Panc1 (cell line): ENCODE results near the gene GUCY1A2. TPM values are rescaled to one million over a fixed set of nuclear protein-coding genes. Genes with fewer than 3 reads are reported as not detected.

Experiments
- ATAC-seq: fragments of 200-7000 bp; cut with Tn5 transposase; 2 replicates; pipeline ENCODE4 v1.9.1; 2020; ENCODE audit warnings: mild to moderate bottlenecking, moderate library complexity
- BruUV-seq: library from RNA; stranded (reverse); fragments of 400-500 nt; replicated peaks from 2 replicates; lab custom pipeline; 2021; lab: Mats Ljungman, UMichigan
- CTCF ChIA-PET: fragments of 300-600 bp; sonication (Branson Sonifier 250); formaldehyde crosslinking; loops from one replicate; lab custom pipeline; 2022; ENCODE audit warnings: antibody characterized with exemption; lab: Charles Lee
- POLR2A ChIA-PET: fragments of 300-600 bp; sonication (Branson Sonifier 250); formaldehyde crosslinking; loops from one replicate; lab custom pipeline; 2022; ENCODE audit warnings: antibody characterized with exemption; lab: Charles Lee
- DNase-seq: peaks from one replicate; pipeline ENCODE4 v3.0.0-alpha.2; 2010; ENCODE audit warnings: low read depth, low spot score
- H3K27ac ChIP-seq: 2 replicates; pipeline ENCODE4 v1.5.1; 2011; ENCODE audit warnings: mild to moderate bottlenecking, low read length, inconsistent platforms
- H3K27me3 ChIP-seq: fragments of 200-500 bp; sonication (Bioruptor generic); 2 replicates; pipeline ENCODE4 v1.6.0; 2014; ENCODE audit warnings: low read length, inconsistent platforms; ENCODE audit not compliant: control insufficient read depth, insufficient read depth
- H3K36me3 ChIP-seq: fragments of 200-500 bp; sonication (Bioruptor generic); 2 replicates; pipeline ENCODE4 v1.5.1; 2014; ENCODE audit warnings: inconsistent platforms, mild to moderate bottlenecking, low read length, moderate library complexity; ENCODE audit not compliant: control insufficient read depth, insufficient read depth
- H3K4me1 ChIP-seq: 2 replicates; pipeline ENCODE4 v1.5.1; 2011; ENCODE audit warnings: inconsistent platforms, mild to moderate bottlenecking, low read length, moderate library complexity; ENCODE audit not compliant: control insufficient read depth, insufficient read depth
- H3K4me3 ChIP-seq, 2 experiments: 2 replicates each; pipeline ENCODE4 v1.5.1; 2011 to 2012; ENCODE audit warnings: low read depth in 2 of 2, low read length in 2 of 2, mild to moderate bottlenecking in 2 of 2, inconsistent platforms in 1 of 2, moderate library complexity in 1 of 2
- H3K9me3 ChIP-seq: fragments of 200-500 bp; sonication (Bioruptor generic); 2 replicates; pipeline ENCODE4 v1.5.1; 2014; ENCODE audit warnings: low read depth, mild to moderate bottlenecking, inconsistent platforms, low read length, moderate library complexity; ENCODE audit not compliant: control insufficient read depth, insufficient read depth
- POLR2AphosphoS5 ChIP-seq: IDR thresholded peaks from 2 replicates; pipeline ENCODE4 v1.6.1; 2012; ENCODE audit warnings: mild to moderate bottlenecking, low read depth, low read length, moderate library complexity
- SIN3A ChIP-seq: IDR thresholded peaks from 2 replicates; pipeline ENCODE4 v1.6.1; 2012; ENCODE audit warnings: low read depth, mild to moderate bottlenecking, low read length, moderate library complexity, borderline replicate concordance; ENCODE audit not compliant: insufficient read depth
- TCF7L2 ChIP-seq: IDR thresholded peaks from 2 replicates; pipeline ENCODE4 v1.6.1; 2011; ENCODE audit warnings: mild to moderate bottlenecking, low read depth, low read length, inconsistent platforms
- in situ Hi-C: cut with HindIII; loops from 2 replicates; pipeline ENCODE4 v1.10.0; 2016; ENCODE audit warnings: low sequenced_read_pairs, low pct_unique_long_range_greater_than_20kb
- intact Hi-C: fragments of 100-400 bp; cut with micrococcal nuclease; formaldehyde crosslinking; loops from one replicate; pipeline ENCODE4 v1.10.0; 2022; ENCODE audit not compliant: unreplicated experiment
- total RNA-seq: library from RNA; stranded (reverse); gene quantifications from one replicate; pipeline ENCODE4 v1.2.1, GENCODE V29; 2021; ENCODE audit not compliant: unreplicated experiment
- TF ChIP-seq, protein P1 (sequence below): fragments of 450-650 bp; IDR thresholded peaks from 2 replicates; pipeline ENCODE4 v1.5.1; 2017; ENCODE audit warnings: mild to moderate bottlenecking
- TF ChIP-seq, protein P2 (sequence below), 2 experiments: IDR thresholded peaks; 2 replicates each; pipeline ENCODE4 v1.6.1; 2011 to 2012; ENCODE audit warnings: low read depth in 2 of 2, control low read depth in 1 of 2, low read length in 1 of 2, mild to moderate bottlenecking in 1 of 2, moderate library complexity in 1 of 2; ENCODE audit not compliant: insufficient read depth in 1 of 2

The GUCY1A2 gene
- total RNA-seq, 1 experiment from 2014 or later: 1.9 TPM

DNA sequence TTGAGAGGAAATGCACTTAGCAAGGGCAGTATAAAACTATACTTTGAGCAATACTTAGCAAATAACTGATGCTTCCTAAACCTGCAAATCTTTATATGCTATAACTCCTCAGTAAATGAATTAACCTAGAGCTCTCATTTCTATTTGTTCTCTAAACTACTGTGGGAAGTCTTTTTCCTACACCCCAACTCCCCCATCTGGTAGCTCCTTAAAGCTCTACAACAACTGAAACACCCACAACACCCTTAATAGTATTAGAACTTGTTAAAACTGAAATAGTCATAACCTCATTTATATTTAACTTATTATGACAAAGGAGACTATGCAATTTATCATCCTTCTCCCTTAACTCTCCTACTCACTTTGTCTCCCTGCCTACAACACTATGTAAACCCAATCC lies 43.4 kb downstream of the GUCY1A2 start:
- Histone ChIP-seq H3K36me3 (no peaks in the 10 kb centered on the region), H3K4me1 (no peaks in the 10 kb centered on the region), H3K27ac (no peak overlapping the region), H3K27me3 (no peaks in the 10 kb centered on the region), H3K9me3 (no peaks in the 10 kb centered on the region), H3K4me3 (no peak overlapping the region)
- no TSS peak for BruUV-seq
- ATAC-seq (no peak), DNase-seq (no peak)
- ChIA-PET POLR2A (no interaction called here), CTCF (no interaction called here)
- intact Hi-C loops: no loop called here
- no peak for TF ChIP-seq SIN3A
- TF ChIP-seq, protein P1, sequence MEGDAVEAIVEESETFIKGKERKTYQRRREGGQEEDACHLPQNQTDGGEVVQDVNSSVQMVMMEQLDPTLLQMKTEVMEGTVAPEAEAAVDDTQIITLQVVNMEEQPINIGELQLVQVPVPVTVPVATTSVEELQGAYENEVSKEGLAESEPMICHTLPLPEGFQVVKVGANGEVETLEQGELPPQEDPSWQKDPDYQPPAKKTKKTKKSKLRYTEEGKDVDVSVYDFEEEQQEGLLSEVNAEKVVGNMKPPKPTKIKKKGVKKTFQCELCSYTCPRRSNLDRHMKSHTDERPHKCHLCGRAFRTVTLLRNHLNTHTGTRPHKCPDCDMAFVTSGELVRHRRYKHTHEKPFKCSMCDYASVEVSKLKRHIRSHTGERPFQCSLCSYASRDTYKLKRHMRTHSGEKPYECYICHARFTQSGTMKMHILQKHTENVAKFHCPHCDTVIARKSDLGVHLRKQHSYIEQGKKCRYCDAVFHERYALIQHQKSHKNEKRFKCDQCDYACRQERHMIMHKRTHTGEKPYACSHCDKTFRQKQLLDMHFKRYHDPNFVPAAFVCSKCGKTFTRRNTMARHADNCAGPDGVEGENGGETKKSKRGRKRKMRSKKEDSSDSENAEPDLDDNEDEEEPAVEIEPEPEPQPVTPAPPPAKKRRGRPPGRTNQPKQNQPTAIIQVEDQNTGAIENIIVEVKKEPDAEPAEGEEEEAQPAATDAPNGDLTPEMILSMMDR: no peak; the same call in 1 of the 2 replicates
- TF ChIP-seq, protein P2, sequence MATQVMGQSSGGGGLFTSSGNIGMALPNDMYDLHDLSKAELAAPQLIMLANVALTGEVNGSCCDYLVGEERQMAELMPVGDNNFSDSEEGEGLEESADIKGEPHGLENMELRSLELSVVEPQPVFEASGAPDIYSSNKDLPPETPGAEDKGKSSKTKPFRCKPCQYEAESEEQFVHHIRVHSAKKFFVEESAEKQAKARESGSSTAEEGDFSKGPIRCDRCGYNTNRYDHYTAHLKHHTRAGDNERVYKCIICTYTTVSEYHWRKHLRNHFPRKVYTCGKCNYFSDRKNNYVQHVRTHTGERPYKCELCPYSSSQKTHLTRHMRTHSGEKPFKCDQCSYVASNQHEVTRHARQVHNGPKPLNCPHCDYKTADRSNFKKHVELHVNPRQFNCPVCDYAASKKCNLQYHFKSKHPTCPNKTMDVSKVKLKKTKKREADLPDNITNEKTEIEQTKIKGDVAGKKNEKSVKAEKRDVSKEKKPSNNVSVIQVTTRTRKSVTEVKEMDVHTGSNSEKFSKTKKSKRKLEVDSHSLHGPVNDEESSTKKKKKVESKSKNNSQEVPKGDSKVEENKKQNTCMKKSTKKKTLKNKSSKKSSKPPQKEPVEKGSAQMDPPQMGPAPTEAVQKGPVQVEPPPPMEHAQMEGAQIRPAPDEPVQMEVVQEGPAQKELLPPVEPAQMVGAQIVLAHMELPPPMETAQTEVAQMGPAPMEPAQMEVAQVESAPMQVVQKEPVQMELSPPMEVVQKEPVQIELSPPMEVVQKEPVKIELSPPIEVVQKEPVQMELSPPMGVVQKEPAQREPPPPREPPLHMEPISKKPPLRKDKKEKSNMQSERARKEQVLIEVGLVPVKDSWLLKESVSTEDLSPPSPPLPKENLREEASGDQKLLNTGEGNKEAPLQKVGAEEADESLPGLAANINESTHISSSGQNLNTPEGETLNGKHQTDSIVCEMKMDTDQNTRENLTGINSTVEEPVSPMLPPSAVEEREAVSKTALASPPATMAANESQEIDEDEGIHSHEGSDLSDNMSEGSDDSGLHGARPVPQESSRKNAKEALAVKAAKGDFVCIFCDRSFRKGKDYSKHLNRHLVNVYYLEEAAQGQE (IDR thresholded peaks at IDR 0.05; ENCODE audit: insufficient read depth in 1 of 2, low read depth in 2 of 2, low read length in 1 of 2): no peak
- TF ChIP-seq TCF7L2: no peak
- TF ChIP-seq POLR2AphosphoS5: no peak
- in situ Hi-C loops: no loop called here

DNA sequence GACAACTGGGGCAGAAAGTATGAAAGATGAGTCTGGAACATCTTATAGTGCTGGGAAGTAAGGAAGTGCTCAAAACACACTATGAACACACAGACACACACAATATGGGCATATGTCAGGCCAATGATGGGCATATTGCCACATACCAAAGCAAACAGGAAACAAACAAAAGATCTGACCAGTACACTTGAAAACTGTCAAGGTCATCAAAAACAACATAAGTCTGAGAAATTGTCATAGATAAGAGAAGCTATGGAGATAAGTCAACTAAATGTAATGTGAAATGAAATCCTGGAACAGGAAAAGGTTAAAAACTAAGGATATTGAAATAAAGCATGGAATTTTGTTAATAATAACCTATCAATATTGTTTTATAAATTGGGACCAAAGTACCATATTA lies 46.4 kb downstream of the GUCY1A2 start:
- no peak for ATAC-seq
- H3K36me3 ChIP-seq: no peaks in the 10 kb centered on the region
- H3K4me3 ChIP-seq: no peak overlapping the region
- ChIA-PET CTCF (no interaction called here), POLR2A (no interaction called here)
- no peak overlapping the region for H3K27ac ChIP-seq
- H3K4me1 ChIP-seq: no peaks in the 10 kb centered on the region
- no peak for DNase-seq
- no peaks in the 10 kb centered on the region for H3K9me3 ChIP-seq
- TF ChIP-seq POLR2AphosphoS5 (no peak), SIN3A (no peak), TCF7L2 (no peak)
- TF ChIP-seq, protein P2 (IDR thresholded peaks at IDR 0.05; ENCODE audit: insufficient read depth in 1 of 2, low read depth in 2 of 2, low read length in 1 of 2): no peak
- TF ChIP-seq, protein P1: no peak
- in situ Hi-C loops: no loop called here
- H3K27me3 ChIP-seq: no peaks in the 10 kb centered on the region
- intact Hi-C loops: no loop called here
- no TSS peak for BruUV-seq
